ENCODE results near the gene KATNIP. TPM values are rescaled to one million over a fixed set of nuclear protein-coding genes. Genes with fewer than 3 reads are reported as not detected.

KATNIP gene
- total RNA-seq, 2 donors from 2014 or later = 16.0 to 23.7 TPM

DNA sequence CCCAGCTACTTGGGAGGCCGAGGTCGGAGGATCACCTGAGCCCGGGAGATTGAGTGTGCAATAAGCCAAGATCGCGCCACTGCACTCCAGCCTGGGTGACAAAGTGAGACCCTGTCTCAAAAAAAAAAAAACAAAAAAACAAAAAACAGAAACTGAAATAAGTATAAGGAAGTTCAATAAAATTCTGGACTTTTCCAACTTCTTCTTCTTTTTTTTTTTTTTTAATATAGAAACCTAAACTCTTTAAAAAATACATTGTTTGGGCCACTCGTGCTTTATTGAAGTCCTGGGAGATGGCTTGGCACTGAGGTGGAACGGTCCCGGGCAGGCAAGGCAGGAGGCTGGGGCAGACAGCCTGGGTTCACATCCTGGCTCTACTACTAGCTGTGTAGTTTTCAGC is 36.8 kb downstream of the KATNIP start:
- Histone ChIP-seq H3K4me3 (no peak overlapping the region), H3K9me3 (no peaks in the 10 kb centered on the region), H3K4me1 (ENCODE audit: control insufficient read depth in 1 of 2, low read depth in 2 of 2) (no peaks in the 10 kb centered on the region), H3K27me3 (replicated peaks; ENCODE audit: insufficient read depth) (no peaks in the 10 kb centered on the region), H3K27ac (no peak overlapping the region), H3K36me3 (no peaks in the 10 kb centered on the region)
- DNase-seq (ENCODE audit: low spot score) (no peak), ATAC-seq (ENCODE audit: insufficient number of reproducible peaks, low FRiP score, low read depth) (no peak)
- TF ChIP-seq, protein P1, sequence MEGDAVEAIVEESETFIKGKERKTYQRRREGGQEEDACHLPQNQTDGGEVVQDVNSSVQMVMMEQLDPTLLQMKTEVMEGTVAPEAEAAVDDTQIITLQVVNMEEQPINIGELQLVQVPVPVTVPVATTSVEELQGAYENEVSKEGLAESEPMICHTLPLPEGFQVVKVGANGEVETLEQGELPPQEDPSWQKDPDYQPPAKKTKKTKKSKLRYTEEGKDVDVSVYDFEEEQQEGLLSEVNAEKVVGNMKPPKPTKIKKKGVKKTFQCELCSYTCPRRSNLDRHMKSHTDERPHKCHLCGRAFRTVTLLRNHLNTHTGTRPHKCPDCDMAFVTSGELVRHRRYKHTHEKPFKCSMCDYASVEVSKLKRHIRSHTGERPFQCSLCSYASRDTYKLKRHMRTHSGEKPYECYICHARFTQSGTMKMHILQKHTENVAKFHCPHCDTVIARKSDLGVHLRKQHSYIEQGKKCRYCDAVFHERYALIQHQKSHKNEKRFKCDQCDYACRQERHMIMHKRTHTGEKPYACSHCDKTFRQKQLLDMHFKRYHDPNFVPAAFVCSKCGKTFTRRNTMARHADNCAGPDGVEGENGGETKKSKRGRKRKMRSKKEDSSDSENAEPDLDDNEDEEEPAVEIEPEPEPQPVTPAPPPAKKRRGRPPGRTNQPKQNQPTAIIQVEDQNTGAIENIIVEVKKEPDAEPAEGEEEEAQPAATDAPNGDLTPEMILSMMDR (IDR thresholded peaks at IDR 0.05) = no peak

DNA sequence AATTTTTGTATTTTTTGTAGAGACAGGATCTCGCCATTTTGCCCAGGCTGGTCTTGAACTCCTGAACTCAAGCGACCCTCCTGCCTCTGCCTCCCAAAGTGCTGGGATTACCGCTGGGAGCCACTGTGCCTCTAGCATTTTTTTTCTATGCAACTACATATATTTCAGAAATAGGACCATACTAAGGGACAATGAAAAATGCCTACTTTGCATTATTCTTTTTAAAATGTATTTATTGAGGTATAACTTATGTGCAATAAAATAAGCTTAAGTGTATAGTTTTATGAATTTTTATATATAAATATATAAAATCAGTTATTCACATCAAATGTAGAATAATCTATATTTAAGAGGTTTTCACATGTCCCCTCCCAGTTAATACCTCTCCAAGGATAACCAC is 38.1 kb downstream of the KATNIP start:
- H3K27ac ChIP-seq = no peak overlapping the region
- no peak for ATAC-seq (ENCODE audit: insufficient number of reproducible peaks, low FRiP score, low read depth)
- DNase-seq (ENCODE audit: low spot score) = no peak
- no peaks in the 10 kb centered on the region for H3K4me1 ChIP-seq (ENCODE audit: control insufficient read depth in 1 of 2, low read depth in 2 of 2)
- H3K36me3 ChIP-seq = no peaks in the 10 kb centered on the region
- no peaks in the 10 kb centered on the region for H3K9me3 ChIP-seq
- no peak overlapping the region for H3K4me3 ChIP-seq
- H3K27me3 ChIP-seq (replicated peaks; ENCODE audit: insufficient read depth) = no peaks in the 10 kb centered on the region
- TF ChIP-seq, protein P1 (IDR thresholded peaks at IDR 0.05) = no peak

DNA sequence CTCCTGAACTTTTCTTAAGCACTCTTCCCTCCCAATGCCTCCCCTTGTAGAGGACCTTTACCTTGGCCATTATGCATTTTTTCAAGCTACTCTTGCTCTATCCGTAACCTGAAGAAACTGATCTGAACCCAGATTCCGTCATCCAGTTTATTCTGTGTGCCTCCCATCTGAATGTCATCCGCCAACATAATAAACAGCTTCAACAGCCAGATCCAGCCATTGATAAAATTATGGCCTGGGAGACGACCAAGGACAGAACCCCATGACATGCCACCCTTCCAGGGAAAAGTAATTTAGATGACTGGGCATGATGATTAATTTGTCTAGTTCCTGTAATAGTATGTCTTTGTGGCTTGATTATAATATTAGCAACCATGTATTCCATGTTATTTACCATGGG is 41.9 kb downstream of the KATNIP start:
- Histone ChIP-seq H3K27me3 (replicated peaks; ENCODE audit: insufficient read depth) (no peaks in the 10 kb centered on the region), H3K27ac (no peak overlapping the region), H3K4me1 (ENCODE audit: control insufficient read depth in 1 of 2, low read depth in 2 of 2) (no peaks in the 10 kb centered on the region), H3K36me3 (no peaks in the 10 kb centered on the region), H3K9me3 (no peaks in the 10 kb centered on the region), H3K4me3 (no peak overlapping the region)
- DNase-seq (ENCODE audit: low spot score) (no peak), ATAC-seq (ENCODE audit: insufficient number of reproducible peaks, low FRiP score, low read depth) (no peak)
- TF ChIP-seq, protein P1 (IDR thresholded peaks at IDR 0.05) = no peak

- no peaks in the 10 kb centered on the region for H3K4me1 ChIP-seq (ENCODE audit: control insufficient read depth in 1 of 2, low read depth in 2 of 2)
- DNase-seq (ENCODE audit: low spot score) = no peak
- TF ChIP-seq, protein P1 (IDR thresholded peaks at IDR 0.05) = no peak
- ATAC-seq (ENCODE audit: insufficient number of reproducible peaks, low FRiP score, low read depth) = no peak
- H3K27me3 ChIP-seq (replicated peaks; ENCODE audit: insufficient read depth) = no peaks in the 10 kb centered on the region
- H3K36me3 ChIP-seq = no peaks in the 10 kb centered on the region
- H3K4me3 ChIP-seq = no peak overlapping the region
- H3K9me3 ChIP-seq = no peaks in the 10 kb centered on the region
- H3K27ac ChIP-seq = no peak overlapping the region
Observed at GRCh38 chr16:27595475-27595874, 45.5 kb downstream of the KATNIP start.

- Histone ChIP-seq H3K4me1 (ENCODE audit: control insufficient read depth in 1 of 2, low read depth in 2 of 2) (no peaks in the 10 kb centered on the region), H3K9me3 (no peaks in the 10 kb centered on the region), H3K27me3 (replicated peaks; ENCODE audit: insufficient read depth) (no peaks in the 10 kb centered on the region), H3K36me3 (no peaks in the 10 kb centered on the region), H3K27ac (no peak overlapping the region), H3K4me3 (no peak overlapping the region)
- TF ChIP-seq, protein P1 (IDR thresholded peaks at IDR 0.05) = no peak
- DNase-seq (ENCODE audit: low spot score) (no peak), ATAC-seq (ENCODE audit: insufficient number of reproducible peaks, low FRiP score, low read depth) (no peak)
Observed at GRCh38 chr16:27595993-27596392, 46.0 kb downstream of the KATNIP start.

All from thoracic aorta (tissue), 2 donors.